HCT116 (cell line): Measurements from ENCODE around the gene THAP2.

Source experiments
- ATF3 ChIP-seq: IDR thresholded peaks from 2 replicates; pipeline ENCODE4 v1.6.1; 2012
- CEBPB ChIP-seq: IDR thresholded peaks from 2 replicates; pipeline ENCODE4 v1.6.1; 2012; ENCODE audit warnings: low read depth
- CTCF ChIP-seq, 3 experiments: fragments of 200-600 bp in 1 of 3; sonication (generic) in 1 of 3; IDR thresholded peaks in 2 of 3; conservative IDR thresholded peaks in 1 of 3; 2 replicates each; pipeline ENCODE4 v1.5.1; 2012 to 2017; ENCODE audit warnings: low read depth in 2 of 3, low read length in 2 of 3, antibody characterized with exemption in 1 of 3, borderline replicate concordance in 1 of 3, control low read depth in 1 of 3, mild to moderate bottlenecking in 1 of 3, mixed read lengths in 1 of 3, mixed run types in 1 of 3, moderate library complexity in 1 of 3; ENCODE audit not compliant: insufficient read depth in 1 of 3
- EZH2 ChIP-seq: fragments of 200-600 bp; sonication (generic); IDR thresholded peaks from 2 replicates; pipeline ENCODE4 v1.6.1; 2017; ENCODE audit warnings: antibody characterized with exemption, mixed run types
- EZH2phosphoT487 ChIP-seq: fragments of 200-600 bp; IDR thresholded peaks from 2 replicates; pipeline ENCODE4 v1.6.1; 2018; ENCODE audit warnings: antibody characterized with exemption, borderline replicate concordance
- MAX ChIP-seq: IDR thresholded peaks from 2 replicates; pipeline ENCODE4 v1.6.1; 2012
- POLR2A ChIP-seq: IDR thresholded peaks from 2 replicates; pipeline ENCODE4 v1.7.0; 2011; ENCODE audit warnings: borderline replicate concordance; ENCODE audit not compliant: insufficient read depth, insufficient read length; ENCODE audit errors: extremely low read depth
- POLR2AphosphoS5 ChIP-seq: IDR thresholded peaks from 2 replicates; pipeline ENCODE4 v1.6.1; 2011; ENCODE audit warnings: mild to moderate bottlenecking, low read depth, low read length, moderate library complexity
- RAD21 ChIP-seq: IDR thresholded peaks from 2 replicates; pipeline ENCODE4 v1.6.1; 2012; ENCODE audit warnings: low read depth, mild to moderate bottlenecking
- SIN3A ChIP-seq: IDR thresholded peaks from 2 replicates; pipeline ENCODE4 v1.6.1; 2012; ENCODE audit warnings: low read depth
- YY1 ChIP-seq: IDR thresholded peaks from 2 replicates; pipeline ENCODE4 v1.6.1; 2011; ENCODE audit warnings: low read length, low read depth, moderate library complexity, mild to moderate bottlenecking; ENCODE audit not compliant: insufficient replicate concordance; ENCODE audit errors: extremely low read depth

GRCh38 chr12:71727958-71728357, 63.9 kb downstream of the THAP2 start:
- no peak for TF ChIP-seq EZH2phosphoT487
- no peak for TF ChIP-seq MAX
- TF ChIP-seq CTCF (IDR thresholded peaks at IDR 0.05 in 2 of 3, conservative IDR thresholded peaks at IDR 0.05 in 1 of 3; ENCODE audit: borderline replicate concordance in 1 of 3, insufficient read depth in 1 of 3, low read depth in 2 of 3, low read length in 2 of 3): no peak
- no peak for TF ChIP-seq SIN3A
- no peak for TF ChIP-seq POLR2A
- TF ChIP-seq CEBPB: no peak
- TF ChIP-seq ATF3: no peak
- TF ChIP-seq EZH2: no peak
- TF ChIP-seq POLR2AphosphoS5: no peak
- no peak for TF ChIP-seq RAD21
- TF ChIP-seq YY1: no peak
